HCEC 1CT (cell line): ENCODE measurements around the gene RBFOX1.

Experiments used
- DNase-seq: peaks from one replicate; pipeline ENCODE4 v3.0.0-alpha.2; 2017

Gene RBFOX1

GRCh38 chr16:7713244-7713643, 380.6 kb downstream of the RBFOX1 start:
- DNase-seq: no peak

DNA sequence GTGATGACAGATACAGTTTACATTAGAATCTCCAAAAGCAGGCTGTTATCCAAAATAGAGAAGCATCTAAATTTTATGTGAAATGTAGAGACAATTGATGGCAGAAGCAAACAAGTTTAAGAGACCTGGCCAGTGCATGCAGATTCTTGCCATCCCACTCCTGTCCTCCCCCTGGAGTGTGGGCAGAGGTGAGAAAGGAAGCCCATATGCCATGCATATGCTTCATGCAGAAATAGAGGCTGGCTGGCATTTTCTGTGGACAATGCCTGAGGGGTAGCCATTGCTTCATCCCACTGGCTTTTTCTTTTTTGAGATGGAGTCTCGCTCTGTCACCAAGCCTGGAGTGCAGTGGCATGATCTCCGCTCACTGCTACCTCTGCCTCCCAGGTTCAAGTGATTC, 382.1 kb downstream of the RBFOX1 start:
- no peak for DNase-seq

- no peak for DNase-seq
Observed at GRCh38 chr16:7716660-7717550, 384.3 kb downstream of the RBFOX1 start.

DNA sequence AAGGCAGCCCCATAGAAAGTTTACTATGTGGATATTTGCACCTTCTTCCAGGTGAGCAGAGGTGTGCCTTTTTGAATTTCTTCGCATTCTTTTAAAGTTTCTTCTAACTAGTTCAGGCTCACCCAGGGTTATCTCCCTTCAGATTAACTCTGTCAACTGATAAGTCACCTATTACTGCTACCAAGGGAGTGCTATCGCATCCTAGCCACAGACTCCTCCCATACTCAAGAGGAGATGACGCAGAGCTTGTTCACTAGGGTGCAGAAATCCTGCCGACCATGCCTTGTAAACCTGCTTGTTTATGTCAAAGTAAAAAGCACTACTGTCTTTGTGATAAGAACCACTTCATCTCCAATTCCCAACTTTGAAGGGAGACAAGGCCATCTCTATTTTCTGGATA, 390.1 kb downstream of the RBFOX1 start:
- DNase-seq: no peak

DNA sequence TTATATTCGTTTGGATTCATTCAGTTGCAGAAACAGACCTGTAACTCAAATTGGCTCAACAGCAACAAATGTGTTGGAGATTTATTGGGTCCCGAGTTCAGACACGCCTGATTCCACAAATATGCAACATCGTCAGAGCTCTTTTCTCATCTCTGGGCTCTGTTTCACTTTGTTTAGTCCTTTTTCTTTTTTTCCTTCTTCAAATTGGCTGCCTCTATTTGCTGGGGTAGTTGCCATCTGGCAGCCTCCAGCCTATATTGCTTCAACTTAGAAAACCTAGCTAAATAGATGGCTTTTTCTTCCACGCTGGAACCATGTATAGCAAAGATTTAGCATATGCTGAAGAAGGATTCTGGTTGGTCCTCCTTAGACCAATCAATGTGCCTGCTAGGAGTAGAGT, 398.5 kb downstream of the RBFOX1 start:
- DNase-seq: no peak

DNA sequence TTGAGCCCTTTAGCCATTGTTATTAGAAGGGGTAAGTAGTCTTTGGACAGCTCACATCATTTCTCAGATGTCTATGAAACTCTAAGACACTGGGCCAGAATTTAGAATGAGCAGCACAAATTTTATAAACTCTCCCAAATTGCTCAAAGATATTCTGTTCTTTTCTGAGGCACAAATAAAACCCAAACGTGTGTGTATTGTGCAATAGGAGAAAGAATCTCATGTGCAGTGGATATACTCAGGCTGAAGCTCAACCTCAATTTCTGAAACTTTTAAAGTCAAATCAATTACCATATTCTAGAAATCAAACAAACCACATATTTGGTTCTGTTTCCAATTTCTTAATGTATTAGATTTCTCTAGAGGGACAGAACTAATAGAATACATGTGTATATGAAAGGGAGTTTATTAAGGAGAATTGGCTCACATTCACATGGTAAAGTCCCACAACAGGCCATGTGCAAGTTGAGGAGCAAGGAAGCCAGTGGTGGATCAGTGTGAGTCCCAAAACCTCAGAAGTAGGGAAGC, 403.6 kb downstream of the RBFOX1 start:
- DNase-seq: no peak

GRCh38 chr16:7742626-7743025, 410.0 kb downstream of the RBFOX1 start:
- no peak for DNase-seq

DNA sequence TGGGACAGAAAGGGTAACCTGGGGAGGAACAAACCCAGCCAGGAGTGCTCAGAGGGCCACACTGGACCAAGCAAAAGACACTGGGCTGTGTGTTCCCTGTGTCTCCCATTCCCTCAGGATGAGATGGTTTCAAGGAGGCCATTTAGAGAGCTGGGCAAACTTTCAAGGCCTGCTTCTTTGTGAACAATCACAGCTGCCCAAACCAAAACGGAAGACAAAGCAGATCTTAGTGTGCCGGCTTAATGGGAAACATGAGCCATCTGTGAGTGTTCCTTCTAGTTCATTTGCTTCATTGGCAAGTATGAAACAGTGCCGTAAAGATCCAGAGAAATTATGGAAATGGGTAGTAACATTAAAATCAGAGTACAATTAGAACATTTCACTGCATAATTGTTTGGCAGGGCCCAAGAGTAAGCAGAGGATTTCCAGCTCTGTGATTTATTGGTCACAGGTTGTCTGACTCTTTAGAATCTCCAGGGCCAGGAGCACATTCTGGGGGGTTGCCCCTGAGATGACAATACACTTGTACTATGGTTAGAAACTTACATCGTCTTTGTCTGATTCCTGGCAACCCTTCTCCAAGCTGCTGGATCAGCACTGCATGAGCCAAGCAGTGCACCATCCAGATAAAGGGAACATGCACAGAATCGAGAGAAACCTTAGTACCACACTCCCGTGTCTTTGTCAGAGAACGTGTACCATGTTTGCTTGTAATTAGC, 412.1 kb downstream of the RBFOX1 start:
- DNase-seq: no peak

- no peak for DNase-seq
Observed at GRCh38 chr16:7745276-7745675, 412.6 kb downstream of the RBFOX1 start.

- no peak for DNase-seq
Observed at GRCh38 chr16:7746941-7747340, 414.3 kb downstream of the RBFOX1 start.

DNA sequence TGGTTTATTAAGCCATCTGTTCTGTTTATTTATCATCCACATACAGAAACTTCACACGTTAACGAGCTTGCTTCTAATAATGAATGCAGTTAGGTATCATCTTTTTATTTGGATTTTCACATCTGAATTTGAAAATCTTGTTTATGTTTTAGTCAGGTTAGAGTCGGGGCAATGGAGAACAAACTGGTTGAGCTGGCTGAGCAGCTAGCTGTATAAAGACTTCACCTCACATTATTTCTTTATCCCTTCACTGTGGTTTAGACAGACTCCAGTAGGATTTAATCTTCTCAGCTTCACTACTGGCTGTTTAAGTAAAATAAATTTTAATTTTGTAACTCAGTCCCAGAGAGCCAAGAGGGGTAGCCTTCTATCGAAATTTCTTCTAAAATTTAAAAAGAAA, 415.9 kb downstream of the RBFOX1 start:
- DNase-seq: no peak

GRCh38 chr16:7755347-7755882, 422.8 kb downstream of the RBFOX1 start:
- no peak for DNase-seq
